Sciatic nerve (tissue), 2 donors: ENCODE data around the gene CGGBP1. TPM values are rescaled to one million over a fixed set of nuclear protein-coding genes. Genes with fewer than 3 reads are reported as not detected.

Experiments used
- ATAC-seq: fragments of 200-7000 bp; cut with Tn5 transposase; one replicate; pipeline ENCODE4 v1.9.1; 2020; ENCODE audit warnings: mild to moderate bottlenecking, moderate library complexity
- DNase-seq: peaks from one replicate; pipeline ENCODE4 v3.0.0-alpha.2; 2020; ENCODE audit warnings: low spot score
- intact Hi-C: fragments of 100-400 bp; cut with DNase I; formaldehyde crosslinking; loops from one replicate; pipeline ENCODE4 v1.14.2; 2022
- total RNA-seq: library from RNA; stranded (reverse); fragmentation: NEBNext Ultra II Directional; extraction: Animal tissue kit (Norgen Biotek cat#: 25700); gene quantifications from one replicate; pipeline ENCODE4 v1.2.1, GENCODE V29; 2021
- donor health status: DM: no; HTN: no; CAD: no.
- donor health status: DM: no; HTN: no; CAD: no.

Gene CGGBP1
- 69.2 TPM for total RNA-seq

GRCh38 chr3:88058581-88059379, at the start of gene CGGBP1, which contains the start of gene ZNF654:
Gene CGGBP1 (minus strand): TSS chr3:88059005. CDS start chr3:88055976, 3,029 bp downstream.
Gene ZNF654 (plus strand): TSS chr3:88059255. CDS start chr3:88059320, 65 bp downstream.
- intact Hi-C loops: no loop called here
- ATAC-seq (peak; percentile 99), DNase-seq (peak; percentile 99)

GRCh38 chr3:88105325-88105724, 46.5 kb upstream of the CGGBP1 start:
- DNase-seq (no peak), ATAC-seq (no peak)
- intact Hi-C loops: no loop called here

- ATAC-seq: no peak
- intact Hi-C loops: no loop called here
- DNase-seq: no peak
These were observed 42.3 kb upstream of the CGGBP1 start for GRCh38 chr3:88101142-88101541.

- ATAC-seq: no peak
- intact Hi-C loops: no loop called here
- no peak for DNase-seq
These were observed 34.5 kb upstream of the CGGBP1 start for GRCh38 chr3:88093266-88093665.

GRCh38 chr3:88092270-88092669, 33.5 kb upstream of the CGGBP1 start:
- intact Hi-C loops: no loop called here
- DNase-seq (no peak), ATAC-seq (no peak)

GRCh38 chr3:88090681-88091080, 31.9 kb upstream of the CGGBP1 start:
- no peak for ATAC-seq
- intact Hi-C loops: no loop called here
- DNase-seq: no peak

- intact Hi-C loops: no loop called here
- ATAC-seq: no peak
- DNase-seq: no peak
These were observed 25.3 kb upstream of the CGGBP1 start for GRCh38 chr3:88084097-88084501.

- DNase-seq: no peak
These were observed 24.0 kb upstream of the CGGBP1 start for GRCh38 chr3:88082854-88083253.

GRCh38 chr3:88078932-88079331, 20.1 kb upstream of the CGGBP1 start:
- intact Hi-C loops: no loop called here
- no peak for ATAC-seq
- DNase-seq: no peak

More at GRCh38 chr3:88082854-88083253, 24.0 kb upstream of the CGGBP1 start:
- intact Hi-C loops: no loop called here
- ATAC-seq: no peak

- no peak for DNase-seq
- intact Hi-C loops: no loop called here
These were observed 17.9 kb upstream of the CGGBP1 start for GRCh38 chr3:88076712-88077111.

GRCh38 chr3:88075497-88075896, 16.7 kb upstream of the CGGBP1 start:
- ATAC-seq (no peak), DNase-seq (no peak)
- intact Hi-C loops: no loop called here

More at GRCh38 chr3:88076712-88077111, 17.9 kb upstream of the CGGBP1 start:
- no peak for ATAC-seq

GRCh38 chr3:88075072-88075471, 16.3 kb upstream of the CGGBP1 start:
- no peak for ATAC-seq
- DNase-seq: no peak
- intact Hi-C loops: no loop called here

GRCh38 chr3:88061746-88062145, 2.9 kb upstream of the CGGBP1 start:
- ATAC-seq (no peak), DNase-seq (no peak)
- intact Hi-C loops: no loop called here

GRCh38 chr3:88059380-88060170, 770 bp upstream of the CGGBP1 start:
- intact Hi-C loops: no loop called here
- ATAC-seq (peak; percentile 3), DNase-seq (no peak)

- no peak for ATAC-seq
- intact Hi-C loops: no loop called here
- no peak for DNase-seq
These were observed 562 bp downstream of the CGGBP1 start for GRCh38 chr3:88058306-88058580.

GRCh38 chr3:88057630-88058305, 1.0 kb downstream of the CGGBP1 start:
- no peak for DNase-seq
- no peak for ATAC-seq
- intact Hi-C loops: no loop called here

- no peak for DNase-seq
- no peak for ATAC-seq
- intact Hi-C loops: no loop called here
These were observed 12.0 kb downstream of the CGGBP1 start for GRCh38 chr3:88046766-88047165.

- no peak for DNase-seq
- no peak for ATAC-seq
- intact Hi-C loops: no loop called here
These were observed 14.4 kb downstream of the CGGBP1 start for GRCh38 chr3:88044411-88044810.

GRCh38 chr3:88041005-88041404, 17.8 kb downstream of the CGGBP1 start:
- DNase-seq (no peak), ATAC-seq (no peak)
- intact Hi-C loops: no loop called here

GRCh38 chr3:88040529-88040928, 18.3 kb downstream of the CGGBP1 start:
- intact Hi-C loops: no loop called here
- ATAC-seq (no peak), DNase-seq (no peak)
